ENCODE data around the gene CRTAC1.

Gene CRTAC1

GRCh38 chr10:97964748-97965147 is 65.7 kb downstream of the CRTAC1 start:
- no peaks in the 10 kb centered on the region for H3K36me3 Mint-ChIP-seq (ENCODE audit: low read depth)
- no peak overlapping the region for H3K4me3 Mint-ChIP-seq
- H3K9me3 Mint-ChIP-seq: no peaks in the 10 kb centered on the region
- peaks cover 58% of the 10 kb centered on the region for H3K27me3 Mint-ChIP-seq
- H3K27ac Mint-ChIP-seq: no peak overlapping the region
- H3K4me1 Mint-ChIP-seq (ENCODE audit: low read depth): no peaks in the 10 kb centered on the region

- Mint-ChIP-seq H3K27ac (no peak overlapping the region), H3K36me3 (ENCODE audit: low read depth) (no peaks in the 10 kb centered on the region), H3K27me3 (peaks cover 48% of the 10 kb centered on the region), H3K9me3 (no peaks in the 10 kb centered on the region), H3K4me1 (ENCODE audit: low read depth) (no peaks in the 10 kb centered on the region), H3K4me3 (no peak overlapping the region)
Measured at GRCh38 chr10:97961945-97962344, 68.5 kb downstream of the CRTAC1 start.

- no peaks in the 10 kb centered on the region for H3K36me3 Mint-ChIP-seq (ENCODE audit: low read depth)
- H3K9me3 Mint-ChIP-seq: no peaks in the 10 kb centered on the region
- no peak overlapping the region for H3K27ac Mint-ChIP-seq
- H3K4me3 Mint-ChIP-seq: no peak overlapping the region
- H3K4me1 Mint-ChIP-seq (ENCODE audit: low read depth): no peaks in the 10 kb centered on the region
- peaks cover 48% of the 10 kb centered on the region for H3K27me3 Mint-ChIP-seq
Measured at GRCh38 chr10:97960269-97961056, 70.0 kb downstream of the CRTAC1 start.

GRCh38 chr10:97949462-97949861 is 81.0 kb downstream of the CRTAC1 start:
- no peak overlapping the region for H3K4me3 Mint-ChIP-seq
- H3K27me3 Mint-ChIP-seq: peaks cover 43% of the 10 kb centered on the region

GRCh38 chr10:97948822-97949221 is 81.6 kb downstream of the CRTAC1 start:
- peaks cover 13% of the 10 kb centered on the region for H3K9me3 Mint-ChIP-seq
- no peaks in the 10 kb centered on the region for H3K36me3 Mint-ChIP-seq (ENCODE audit: low read depth)
- H3K4me1 Mint-ChIP-seq (ENCODE audit: low read depth): no peaks in the 10 kb centered on the region
- peaks cover 43% of the 10 kb centered on the region for H3K27me3 Mint-ChIP-seq
- H3K4me3 Mint-ChIP-seq: no peak overlapping the region
- no peak overlapping the region for H3K27ac Mint-ChIP-seq

More at GRCh38 chr10:97949462-97949861, 81.0 kb downstream of the CRTAC1 start:
- H3K9me3 Mint-ChIP-seq: peaks cover 13% of the 10 kb centered on the region
- H3K36me3 Mint-ChIP-seq (ENCODE audit: low read depth): no peaks in the 10 kb centered on the region
- no peak overlapping the region for H3K27ac Mint-ChIP-seq
- no peaks in the 10 kb centered on the region for H3K4me1 Mint-ChIP-seq (ENCODE audit: low read depth)

GRCh38 chr10:97944772-97945171 is 85.6 kb downstream of the CRTAC1 start:
- Mint-ChIP-seq H3K36me3 (ENCODE audit: low read depth) (no peaks in the 10 kb centered on the region), H3K4me3 (no peak overlapping the region), H3K4me1 (ENCODE audit: low read depth) (no peaks in the 10 kb centered on the region), H3K9me3 (peaks cover 13% of the 10 kb centered on the region), H3K27me3 (peaks cover 52% of the 10 kb centered on the region), H3K27ac (no peak overlapping the region)

GRCh38 chr10:97943294-97943693 is 87.1 kb downstream of the CRTAC1 start:
- Mint-ChIP-seq H3K27me3 (peaks cover 52% of the 10 kb centered on the region), H3K4me1 (ENCODE audit: low read depth) (no peaks in the 10 kb centered on the region)

GRCh38 chr10:97940534-97940933 is 89.9 kb downstream of the CRTAC1 start:
- Mint-ChIP-seq H3K27me3 (peaks cover 31% of the 10 kb centered on the region), H3K4me3 (no peak overlapping the region), H3K9me3 (no peaks in the 10 kb centered on the region), H3K4me1 (ENCODE audit: low read depth) (no peaks in the 10 kb centered on the region), H3K27ac (no peak overlapping the region), H3K36me3 (ENCODE audit: low read depth) (no peaks in the 10 kb centered on the region)

More at GRCh38 chr10:97943294-97943693, 87.1 kb downstream of the CRTAC1 start:
- Mint-ChIP-seq H3K4me3 (no peak overlapping the region), H3K9me3 (peaks cover 4% of the 10 kb centered on the region), H3K36me3 (ENCODE audit: low read depth) (no peaks in the 10 kb centered on the region), H3K27ac (no peak overlapping the region)

GRCh38 chr10:97939446-97939990 is 90.9 kb downstream of the CRTAC1 start:
- H3K4me1 Mint-ChIP-seq (ENCODE audit: low read depth): no peaks in the 10 kb centered on the region
- H3K27ac Mint-ChIP-seq: no peak overlapping the region
- H3K36me3 Mint-ChIP-seq (ENCODE audit: low read depth): no peaks in the 10 kb centered on the region
- no peak overlapping the region for H3K4me3 Mint-ChIP-seq
- H3K9me3 Mint-ChIP-seq: no peaks in the 10 kb centered on the region
- H3K27me3 Mint-ChIP-seq: peaks cover 23% of the 10 kb centered on the region

GRCh38 chr10:97937928-97938327 is 92.5 kb downstream of the CRTAC1 start:
- Mint-ChIP-seq H3K27ac (no peak overlapping the region), H3K27me3 (peaks cover 20% of the 10 kb centered on the region), H3K9me3 (no peaks in the 10 kb centered on the region), H3K36me3 (ENCODE audit: low read depth) (no peaks in the 10 kb centered on the region), H3K4me1 (ENCODE audit: low read depth) (no peaks in the 10 kb centered on the region), H3K4me3 (no peak overlapping the region)

- H3K27me3 Mint-ChIP-seq: peaks cover 16% of the 10 kb centered on the region
- no peaks in the 10 kb centered on the region for H3K9me3 Mint-ChIP-seq
- H3K4me1 Mint-ChIP-seq (ENCODE audit: low read depth): no peaks in the 10 kb centered on the region
- no peaks in the 10 kb centered on the region for H3K36me3 Mint-ChIP-seq (ENCODE audit: low read depth)
- no peak overlapping the region for H3K4me3 Mint-ChIP-seq
- H3K27ac Mint-ChIP-seq: no peak overlapping the region
Measured at GRCh38 chr10:97937054-97937453, 93.4 kb downstream of the CRTAC1 start.

GRCh38 chr10:97936126-97936525 is 94.3 kb downstream of the CRTAC1 start:
- Mint-ChIP-seq H3K27me3 (peaks cover 6% of the 10 kb centered on the region), H3K9me3 (no peaks in the 10 kb centered on the region), H3K36me3 (ENCODE audit: low read depth) (no peaks in the 10 kb centered on the region), H3K27ac (no peak overlapping the region), H3K4me1 (ENCODE audit: low read depth) (no peaks in the 10 kb centered on the region), H3K4me3 (no peak overlapping the region)

- no peak overlapping the region for H3K4me3 Mint-ChIP-seq
- no peaks in the 10 kb centered on the region for H3K9me3 Mint-ChIP-seq
- H3K4me1 Mint-ChIP-seq (ENCODE audit: low read depth): no peaks in the 10 kb centered on the region
- H3K27ac Mint-ChIP-seq: no peak overlapping the region
- H3K36me3 Mint-ChIP-seq (ENCODE audit: low read depth): no peaks in the 10 kb centered on the region
- H3K27me3 Mint-ChIP-seq: no peaks in the 10 kb centered on the region
Measured at GRCh38 chr10:97932932-97933530, 97.4 kb downstream of the CRTAC1 start.

GRCh38 chr10:97931041-97931440 is 99.4 kb downstream of the CRTAC1 start:
- H3K4me1 Mint-ChIP-seq (ENCODE audit: low read depth): no peaks in the 10 kb centered on the region
- H3K4me3 Mint-ChIP-seq: no peak overlapping the region
- peaks cover 6% of the 10 kb centered on the region for H3K27me3 Mint-ChIP-seq
- no peaks in the 10 kb centered on the region for H3K36me3 Mint-ChIP-seq (ENCODE audit: low read depth)
- H3K27ac Mint-ChIP-seq: no peak overlapping the region
- no peaks in the 10 kb centered on the region for H3K9me3 Mint-ChIP-seq

GRCh38 chr10:97928897-97929296 is 101.5 kb downstream of the CRTAC1 start:
- no peaks in the 10 kb centered on the region for H3K4me1 Mint-ChIP-seq (ENCODE audit: low read depth)
- H3K27me3 Mint-ChIP-seq: peaks cover 23% of the 10 kb centered on the region
- no peak overlapping the region for H3K27ac Mint-ChIP-seq
- no peaks in the 10 kb centered on the region for H3K9me3 Mint-ChIP-seq
- no peaks in the 10 kb centered on the region for H3K36me3 Mint-ChIP-seq (ENCODE audit: low read depth)
- H3K4me3 Mint-ChIP-seq: no peak overlapping the region

Data from stimulated activated naive CD8-positive, alpha-beta T cell treated with anti-CD3 and anti-CD28 coated beads, Interleukin-15, Interleukin-2, amounts not matched to agents 100 ng/mL and 50 ng/mL, for 24 hours (primary cell).